ENCODE data around the gene FDXR. TPM values are rescaled to one million over a fixed set of nuclear protein-coding genes. Genes with fewer than 3 reads are reported as not detected.

Gene FDXR
- total and polyA plus RNA-seq, 2 of the 8 experiments (the other 6 are each of a cell fraction or from before 2014, with no cell fraction given), result 24.2 to 31.4 TPM

DNA sequence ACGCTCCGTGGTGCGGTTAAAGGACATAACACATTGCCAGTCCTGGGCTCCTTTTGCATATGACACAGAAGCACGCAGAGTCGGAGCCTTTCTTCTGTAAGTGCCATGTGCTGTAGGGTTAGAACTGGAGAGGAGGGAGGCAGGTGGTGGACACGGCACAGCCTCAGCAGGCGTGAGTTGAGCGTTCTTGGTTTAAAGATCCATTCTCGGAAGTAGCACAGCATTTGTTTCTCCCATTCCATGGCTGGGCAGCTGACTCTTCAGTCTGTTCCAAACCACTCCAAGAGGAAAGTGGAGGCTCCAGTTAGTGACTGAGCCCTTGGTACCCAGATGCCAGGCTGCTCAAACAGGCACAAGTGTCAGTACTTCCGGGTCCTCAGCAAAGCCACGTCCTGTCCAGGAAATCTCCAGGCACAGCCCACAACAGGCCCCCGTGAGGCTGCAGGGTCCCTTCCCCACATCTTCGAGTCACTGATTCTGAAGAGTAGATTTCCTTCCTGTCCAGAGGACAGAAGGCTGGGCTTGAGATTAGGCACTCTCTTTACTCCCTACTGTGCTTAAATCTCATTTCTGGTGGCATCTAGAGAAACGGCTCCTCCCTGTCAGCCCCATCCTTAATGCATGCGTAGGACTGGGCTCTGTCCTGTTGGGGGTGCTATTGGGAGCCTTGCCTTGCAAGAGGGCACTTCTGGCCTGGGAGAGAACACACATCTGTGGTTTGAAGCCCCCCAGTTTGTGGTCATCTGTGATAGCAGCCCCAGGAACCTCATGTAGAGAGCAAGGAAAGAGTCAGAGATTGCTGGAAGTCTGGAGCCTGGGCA is 57.0 kb downstream of the FDXR start:
- CTCF ChIA-PET (ENCODE audit: partially characterized antibody), result interaction anchor here (0.6 to 99.6 kb wide), 3 partner anchors 3 to 130 kb away, joined by 3 to 2981 read pairs (median 2981); partner anchors contain the start of genes FDXR, GRIN2C and NAT9
- no peak overlapping the region for H3K18ac ChIP-seq (ENCODE audit: extremely low read depth, low read length)
- H2BK120ac ChIP-seq (replicated peaks; ENCODE audit: low read depth, low read length), result no peak overlapping the region
- peaks cover 11 to 16% of the 10 kb centered on the region in 2 experiments for H4K20me1 ChIP-seq (replicated peaks in 1 of 2; ENCODE audit: control insufficient read depth in 1 of 2, insufficient read depth in 2 of 2, low read length in 2 of 2)
- no peak overlapping the region for H3K27ac ChIP-seq (ENCODE audit: low read depth, low read length)
- H3K9ac ChIP-seq (replicated peaks in 1 of 4; ENCODE audit: extremely low read depth in 1 of 4, low read depth in 3 of 4, low read length in 3 of 4), result no peak overlapping the region
- no peak overlapping the region for H3K56ac ChIP-seq (replicated peaks; ENCODE audit: insufficient read length, low read depth, low read length)
- no peak overlapping the region for H2AK5ac ChIP-seq (ENCODE audit: low read depth, low read length)
- WGBS, 2 experiments (ENCODE audit: extremely low coverage in 1 of 2, insufficient coverage in 1 of 2, insufficient read length in 1 of 2, insufficient replicate concordance in 2 of 2, low coverage in 1 of 2, low lambda C conversion rate in 2 of 2, missing lambda C conversion rate in 1 of 2), result 81% methylated on average over 15 of the region's 15 CpGs; no CpG with 5 or more reads in 1 of the 2 experiments
- no peak overlapping the region; the same call in 1 of the 2 replicates for H2BK5ac ChIP-seq (ENCODE audit: low read depth, low read length)
- no peak overlapping the region for H2BK20ac ChIP-seq (ENCODE audit: low read length)
- no peak overlapping the region for H4K91ac ChIP-seq (replicated peaks; ENCODE audit: insufficient read length, low read length)
- no peak overlapping the region for H3K4me2 ChIP-seq (ENCODE audit: insufficient read depth in 1 of 2, low read depth in 2 of 2, low read length in 2 of 2)
- no peaks in the 10 kb centered on the region for H3K9me3 ChIP-seq (ENCODE audit: insufficient read depth in 2 of 2, low read depth in 1 of 2, low read length in 1 of 2)
- no peak overlapping the region for H3K23ac ChIP-seq (ENCODE audit: insufficient read length)
- no peak overlapping the region for H4K8ac ChIP-seq (ENCODE audit: extremely low read depth, insufficient read depth, low read length)
- H3K4me1 ChIP-seq (replicated peaks in 1 of 4; ENCODE audit: control insufficient read depth in 3 of 4, insufficient read depth in 4 of 4, low read length in 3 of 4), result peaks cover 0 to 4% (median 1%) of the 10 kb centered on the region in 4 experiments; a peak in 2 of 7 replicates
- POLR2A ChIA-PET (ENCODE audit: partially characterized antibody), result no interaction called here
- no peak overlapping the region for H2BK15ac ChIP-seq (ENCODE audit: low read length)
- H3K27me3 ChIP-seq (replicated peaks in 1 of 4; ENCODE audit: control insufficient read depth in 3 of 4, extremely low read depth in 1 of 4, insufficient read depth in 3 of 4, low read length in 3 of 4), result peaks cover 0 to 2% (median 0%) of the 10 kb centered on the region in 4 experiments; a peak in 3 of 7 replicates
- H2AFZ ChIP-seq (ENCODE audit: low read length), result no peak overlapping the region
- H4K5ac ChIP-seq (ENCODE audit: insufficient read length, low read depth, low read length), result no peak overlapping the region
- H3K36me3 ChIP-seq (ENCODE audit: control insufficient read depth in 2 of 4, insufficient read depth in 4 of 4, low read length in 3 of 4), result no peaks in the 10 kb centered on the region; a peak in 2 of 8 replicates
- H3K14ac ChIP-seq (ENCODE audit: insufficient read length), result no peak overlapping the region
- peak; percentile 74 for FAIRE-seq
- H3K79me2 ChIP-seq (ENCODE audit: control insufficient read depth in 1 of 2, insufficient read depth in 2 of 2, low read length in 2 of 2), result no peaks in the 10 kb centered on the region
- H3K23me2 ChIP-seq (ENCODE audit: low read depth, low read length), result no peaks in the 10 kb centered on the region
- H3K4ac ChIP-seq (replicated peaks; ENCODE audit: insufficient read length, low read depth, low read length), result no peak overlapping the region
- no peak overlapping the region for H2BK12ac ChIP-seq (ENCODE audit: low read depth, low read length)
- H3K4me3 ChIP-seq (ENCODE audit: extremely low read depth in 1 of 4, insufficient read depth in 2 of 4, low read depth in 3 of 4, low read length in 4 of 4), result no peak overlapping the region
- peak in 1 of 2 experiments; percentile 77 for DNase-seq (ENCODE audit: low read depth in 1 of 2, low spot score in 2 of 2)
- H3K79me1 ChIP-seq (ENCODE audit: low read depth, low read length), result no peaks in the 10 kb centered on the region
- TF ChIP-seq ASH2L (IDR thresholded peaks at IDR 0.05; ENCODE audit: low read length) (no peak), CTCF (IDR thresholded peaks at IDR 0.05; ENCODE audit: control extremely low read depth in 1 of 3, insufficient read depth in 1 of 3, low read depth in 1 of 3, low read length in 3 of 3) (peak; percentile 71 to 94 (median 85)), RAD21 (IDR thresholded peaks at IDR 0.05 in 1 of 2, conservative IDR thresholded peaks at IDR 0.05 in 1 of 2; ENCODE audit: low read depth in 2 of 2, low read length in 2 of 2) (peak; percentile 58 to 61), HDAC2 (IDR thresholded peaks at IDR 0.05; ENCODE audit: borderline replicate concordance in 1 of 2, low read depth in 2 of 2, low read length in 2 of 2) (no peak), RFX5 (IDR thresholded peaks at IDR 0.05; ENCODE audit: borderline replicate concordance, low read depth, low read length) (no peak), CREB1 (IDR thresholded peaks at IDR 0.05) (0 out of 2 replicates have a peak, but pooled peaks have one; percentile 11), RXRA (IDR thresholded peaks at IDR 0.05; ENCODE audit: insufficient read depth, low read depth, low read length) (no peak), TCF12 (IDR thresholded peaks at IDR 0.05; ENCODE audit: low read depth, low read length) (no peak), CHD1 (IDR thresholded peaks at IDR 0.05; ENCODE audit: low read depth, low read length) (no peak)

All from H1 (cell line).